ENCODE results near the gene PIK3C2G. TPM values are rescaled to one million over a fixed set of nuclear protein-coding genes. Genes with fewer than 3 reads are reported as not detected.

Gene PIK3C2G
- polyA plus RNA-seq, 3 donors: not detected

- Mint-ChIP-seq H3K36me3 (no peaks in the 10 kb centered on the region), H3K27ac (no peak overlapping the region), H3K4me3 (no peak overlapping the region), H3K9me3 (peaks cover 0 to 3% (median 2%) of the 10 kb centered on the region in 7 donors), H3K4me1 (no peaks in the 10 kb centered on the region), H3K27me3 (ENCODE audit: low read depth in 3 of 3) (no peaks in the 10 kb centered on the region)
- Histone ChIP-seq H4K20me1 (ENCODE audit: insufficient read depth, low read length) (no peaks in the 10 kb centered on the region), H3K27ac (ENCODE audit: low read depth in 1 of 2, low read length in 2 of 2) (no peak overlapping the region), H3K4me2 (replicated peaks; ENCODE audit: extremely low read depth, low read length, poor library complexity, severe bottlenecking) (no peak overlapping the region), H2AFZ (ENCODE audit: insufficient read depth, low read depth, low read length, poor library complexity, severe bottlenecking) (no peak overlapping the region), H3K27me3 (ENCODE audit: control insufficient read depth in 2 of 2, insufficient read depth in 2 of 2, low read length in 2 of 2) (no peaks in the 10 kb centered on the region), H3K4me1 (ENCODE audit: control insufficient read depth in 1 of 2, insufficient read depth in 2 of 2, low read length in 2 of 2) (no peaks in the 10 kb centered on the region), H3K36me3 (replicated peaks in 1 of 2; ENCODE audit: control insufficient read depth in 1 of 2, insufficient read depth in 2 of 2, low read length in 2 of 2) (no peaks in the 10 kb centered on the region), H3K4me3 (replicated peaks in 1 of 3; ENCODE audit: low read depth in 2 of 3, low read length in 3 of 3) (no peak overlapping the region), H3K9me3 (replicated peaks in 1 of 2; ENCODE audit: control insufficient read depth in 1 of 2, insufficient read depth in 1 of 2, low read length in 2 of 2) (no peaks in the 10 kb centered on the region), H3K79me2 (ENCODE audit: insufficient read depth, low read length) (no peaks in the 10 kb centered on the region), H3K9ac (ENCODE audit: insufficient read depth, low read length, poor library complexity, severe bottlenecking) (no peak overlapping the region)
- TF ChIP-seq, protein P1, sequence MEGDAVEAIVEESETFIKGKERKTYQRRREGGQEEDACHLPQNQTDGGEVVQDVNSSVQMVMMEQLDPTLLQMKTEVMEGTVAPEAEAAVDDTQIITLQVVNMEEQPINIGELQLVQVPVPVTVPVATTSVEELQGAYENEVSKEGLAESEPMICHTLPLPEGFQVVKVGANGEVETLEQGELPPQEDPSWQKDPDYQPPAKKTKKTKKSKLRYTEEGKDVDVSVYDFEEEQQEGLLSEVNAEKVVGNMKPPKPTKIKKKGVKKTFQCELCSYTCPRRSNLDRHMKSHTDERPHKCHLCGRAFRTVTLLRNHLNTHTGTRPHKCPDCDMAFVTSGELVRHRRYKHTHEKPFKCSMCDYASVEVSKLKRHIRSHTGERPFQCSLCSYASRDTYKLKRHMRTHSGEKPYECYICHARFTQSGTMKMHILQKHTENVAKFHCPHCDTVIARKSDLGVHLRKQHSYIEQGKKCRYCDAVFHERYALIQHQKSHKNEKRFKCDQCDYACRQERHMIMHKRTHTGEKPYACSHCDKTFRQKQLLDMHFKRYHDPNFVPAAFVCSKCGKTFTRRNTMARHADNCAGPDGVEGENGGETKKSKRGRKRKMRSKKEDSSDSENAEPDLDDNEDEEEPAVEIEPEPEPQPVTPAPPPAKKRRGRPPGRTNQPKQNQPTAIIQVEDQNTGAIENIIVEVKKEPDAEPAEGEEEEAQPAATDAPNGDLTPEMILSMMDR (IDR thresholded peaks at IDR 0.05): no peak
- no CpG with 5 or more reads among the region's 1 CpG for WGBS (ENCODE audit: insufficient coverage)
- intact Hi-C loops (cut with micrococcal nuclease): no loop called here
- DNase-seq: no peak
Observed at GRCh38 chr12:18400186-18400585, 138.9 kb downstream of the PIK3C2G start.

GRCh38 chr12:18402872-18403611 lies 141.7 kb downstream of the PIK3C2G start:
- no peak overlapping the region for H3K4me3 Mint-ChIP-seq
- no peak overlapping the region for H3K27ac Mint-ChIP-seq
- H3K9me3 Mint-ChIP-seq: peaks cover 0 to 3% (median 2%) of the 10 kb centered on the region in 7 donors
- TF ChIP-seq, protein P1 (IDR thresholded peaks at IDR 0.05): no peak
- Histone ChIP-seq H2AFZ (ENCODE audit: insufficient read depth, low read depth, low read length, poor library complexity, severe bottlenecking) (no peak overlapping the region), H3K4me1 (ENCODE audit: control insufficient read depth in 1 of 2, insufficient read depth in 2 of 2, low read length in 2 of 2) (no peaks in the 10 kb centered on the region), H3K9me3 (replicated peaks in 1 of 2; ENCODE audit: control insufficient read depth in 1 of 2, insufficient read depth in 1 of 2, low read length in 2 of 2) (no peaks in the 10 kb centered on the region), H3K4me2 (replicated peaks; ENCODE audit: extremely low read depth, low read length, poor library complexity, severe bottlenecking) (no peak overlapping the region), H3K79me2 (ENCODE audit: insufficient read depth, low read length) (no peaks in the 10 kb centered on the region), H3K27me3 (ENCODE audit: control insufficient read depth in 2 of 2, insufficient read depth in 2 of 2, low read length in 2 of 2) (no peaks in the 10 kb centered on the region), H4K20me1 (ENCODE audit: insufficient read depth, low read length) (no peaks in the 10 kb centered on the region), H3K27ac (ENCODE audit: low read depth in 1 of 2, low read length in 2 of 2) (no peak overlapping the region), H3K36me3 (replicated peaks in 1 of 2; ENCODE audit: control insufficient read depth in 1 of 2, insufficient read depth in 2 of 2, low read length in 2 of 2) (no peaks in the 10 kb centered on the region), H3K9ac (ENCODE audit: insufficient read depth, low read length, poor library complexity, severe bottlenecking) (no peak overlapping the region), H3K4me3 (replicated peaks in 1 of 3; ENCODE audit: low read depth in 2 of 3, low read length in 3 of 3) (no peak overlapping the region)
- intact Hi-C loops (cut with micrococcal nuclease): no loop called here
- DNase-seq: no peak
- WGBS (ENCODE audit: insufficient coverage): no CpG with 5 or more reads among the region's 3 CpGs
- H3K27me3 Mint-ChIP-seq (ENCODE audit: low read depth in 3 of 3): peaks cover 0 to 2% (median 0%) of the 10 kb centered on the region in 3 donors
- H3K4me1 Mint-ChIP-seq: no peaks in the 10 kb centered on the region
- H3K36me3 Mint-ChIP-seq: no peaks in the 10 kb centered on the region

All from CD14-positive monocyte (primary cell).